IMR-90 (cell line): ENCODE results near the gene ADAMTS14. TPM values are rescaled to one million over a fixed set of nuclear protein-coding genes. Genes with fewer than 3 reads are reported as not detected.

Experiments used
- ATAC-seq: fragments of 200-7000 bp; cut with Tn5 transposase; 2 replicates; pipeline ENCODE4 v1.9.1; 2020; ENCODE audit warnings: low read depth, mild to moderate bottlenecking, moderate library complexity
- BruUV-seq: library from RNA; stranded (reverse); fragments of 400-500 nt; replicated peaks from 2 replicates; lab custom pipeline; 2021; lab: Mats Ljungman, UMichigan
- CTCF ChIA-PET: fragments of 300-600 bp; formaldehyde crosslinking; extraction: SDS; loops from one replicate; lab custom pipeline; 2021; ENCODE audit warnings: antibody characterized with exemption; lab: Yijun Ruan, JAX
- POLR2A ChIA-PET: fragments of 300-600 bp; sonication (Branson Sonifier 250); formaldehyde crosslinking; loops from one replicate; lab custom pipeline; 2022; ENCODE audit warnings: antibody characterized with exemption; ENCODE audit not compliant: unreplicated experiment; lab: Charles Lee
- DNase-seq: peaks from one replicate; pipeline ENCODE4 v3.0.0; 2013
- H2AFZ ChIP-seq: replicated peaks from 2 replicates; pipeline ENCODE3; 2013; ENCODE audit warnings: low read length, mild to moderate bottlenecking; ENCODE audit not compliant: poor library complexity
- H2AK5ac ChIP-seq: 2 replicates; pipeline ENCODE4 v1.6.1; 2013; ENCODE audit warnings: low read depth, low read length, inconsistent platforms
- H2AK9ac ChIP-seq: replicated peaks from 2 replicates; pipeline ENCODE3; 2013; ENCODE audit warnings: mild to moderate bottlenecking, low read depth, low read length, moderate library complexity; ENCODE audit not compliant: poor library complexity
- H2BK120ac ChIP-seq: 2 replicates; pipeline ENCODE4 v1.6.1; 2013; ENCODE audit warnings: low read depth, low read length, inconsistent platforms
- H2BK15ac ChIP-seq: 3 replicates; pipeline ENCODE4 v1.6.1; 2013; ENCODE audit warnings: low read depth, low read length, inconsistent platforms
- H2BK20ac ChIP-seq: 2 replicates; pipeline ENCODE4 v1.6.1; 2013; ENCODE audit warnings: low read depth, mild to moderate bottlenecking, inconsistent platforms, low read length, moderate library complexity
- H2BK5ac ChIP-seq: 2 replicates; pipeline ENCODE4 v1.6.1; 2013; ENCODE audit warnings: mild to moderate bottlenecking, low read depth, low read length, inconsistent platforms; ENCODE audit not compliant: poor library complexity, severe bottlenecking
- H3K14ac ChIP-seq: replicated peaks from 2 replicates; pipeline ENCODE4 v1.6.1; 2013; ENCODE audit warnings: low read depth, low read length, inconsistent platforms
- H3K18ac ChIP-seq: 2 replicates; pipeline ENCODE4 v1.6.1; 2013; ENCODE audit warnings: low read depth, low read length, control low read depth
- H3K23ac ChIP-seq: 2 replicates; pipeline ENCODE4 v1.6.1; 2013; ENCODE audit warnings: low read depth, low read length, inconsistent platforms
- H3K27ac ChIP-seq: 2 replicates; pipeline ENCODE4 v1.5.1; 2013; ENCODE audit warnings: mild to moderate bottlenecking, control low read depth, low read length; ENCODE audit not compliant: insufficient read depth
- H3K27me3 ChIP-seq: 2 replicates; pipeline ENCODE4 v1.6.1; 2013; ENCODE audit warnings: low read length; ENCODE audit not compliant: control insufficient read depth, insufficient read depth
- H3K36me3 ChIP-seq: 2 replicates; pipeline ENCODE4 v1.6.1; 2013; ENCODE audit warnings: low read length, mixed read lengths; ENCODE audit not compliant: control insufficient read depth, insufficient read depth
- H3K4ac ChIP-seq: 2 replicates; pipeline ENCODE4 v1.6.1; 2013; ENCODE audit warnings: low read depth, low read length, inconsistent platforms
- H3K4me1 ChIP-seq: 2 replicates; pipeline ENCODE4 v1.6.1; 2013; ENCODE audit warnings: low read length, mixed read lengths; ENCODE audit not compliant: control insufficient read depth, insufficient read depth
- H3K4me2 ChIP-seq: 2 replicates; pipeline ENCODE4 v1.6.1; 2013; ENCODE audit warnings: low read depth, mild to moderate bottlenecking, control low read depth, low read length, moderate library complexity
- H3K4me3 ChIP-seq: 2 replicates; pipeline ENCODE4 v1.5.1; 2013; ENCODE audit warnings: low read depth, mild to moderate bottlenecking, control low read depth, low read length, moderate library complexity; ENCODE audit not compliant: insufficient read depth
- H3K56ac ChIP-seq: 2 replicates; pipeline ENCODE4 v1.6.1; 2013; ENCODE audit warnings: low read length, inconsistent platforms; ENCODE audit not compliant: insufficient read depth; ENCODE audit errors: extremely low read depth
- H3K79me1 ChIP-seq, 2 experiments: 2 replicates each; pipeline ENCODE4 v1.6.1; 2013; ENCODE audit warnings: low read length in 2 of 2, inconsistent platforms in 1 of 2, low read depth in 1 of 2
- H3K9ac ChIP-seq: 2 replicates; pipeline ENCODE4 v1.6.1; 2013; ENCODE audit warnings: low read depth, low read length, control low read depth
- H3K9me1 ChIP-seq: 2 replicates; pipeline ENCODE4 v1.6.1; 2013; ENCODE audit warnings: low read length, inconsistent platforms; ENCODE audit not compliant: insufficient read depth
- H3K9me3 ChIP-seq: 2 replicates; pipeline ENCODE4 v1.6.1; 2013; ENCODE audit warnings: low read length; ENCODE audit not compliant: control insufficient read depth, insufficient read depth
- H4K20me1 ChIP-seq: 2 replicates; pipeline ENCODE4 v1.6.1; 2013; ENCODE audit warnings: low read length, inconsistent platforms; ENCODE audit not compliant: insufficient read depth
- H4K5ac ChIP-seq: 2 replicates; pipeline ENCODE4 v1.6.1; 2013; ENCODE audit warnings: mild to moderate bottlenecking, low read depth, low read length, control low read depth
- H4K8ac ChIP-seq, 2 experiments: 2 replicates each; pipeline ENCODE4 v1.6.1; 2013; ENCODE audit warnings: low read depth in 2 of 2, low read length in 2 of 2, control low read depth in 1 of 2, inconsistent platforms in 1 of 2
- H4K91ac ChIP-seq: 2 replicates; pipeline ENCODE4 v1.6.1; 2013; ENCODE audit warnings: low read depth, low read length, inconsistent platforms; ENCODE audit not compliant: insufficient read depth
- MAFK ChIP-seq: IDR thresholded peaks from 2 replicates; pipeline ENCODE4 v1.6.1; 2012; ENCODE audit warnings: low read depth, low read length, improper control_type of control experiment
- SMC3 ChIP-seq: fragments of 150-350 bp; IDR thresholded peaks from 2 replicates; pipeline ENCODE4 v1.6.1; 2016; ENCODE audit warnings: low read depth, mild to moderate bottlenecking, antibody characterized with exemption, low read length, moderate library complexity
- USF2 ChIP-seq: fragments of 150-350 bp; IDR thresholded peaks from 2 replicates; pipeline ENCODE4 v1.6.1; 2017; ENCODE audit warnings: mild to moderate bottlenecking, antibody characterized with exemption, low read length, low read depth
- WGBS, 2 experiments: methylation state at CpG; one replicate each; pipeline versions ENCODE4 v1.1.5 to v1.1.7; 2013; ENCODE audit warnings: missing lambda C conversion rate in 2 of 2; ENCODE audit not compliant: insufficient read length in 1 of 2; ENCODE audit errors: extremely low coverage in 2 of 2; 5-methylcytosine and 5-hydroxymethylcytosine counted together
- dilution Hi-C: fragments of 300-500 bp; cut with HindIII; formaldehyde crosslinking; loops from one replicate; pipeline ENCODE4 v1.14.3; 2018; ENCODE audit warnings: low sequenced_read_pairs; ENCODE audit not compliant: unreplicated experiment
- in situ Hi-C: fragments of 300-500 bp; cut with MboI; formaldehyde crosslinking; loops from 3 replicates; pipeline ENCODE4 v1.14.3; 2019; ENCODE audit warnings: low sequenced_read_pairs, inconsistent platforms, mixed read lengths
- intact Hi-C: fragments of 100-400 bp; cut with micrococcal nuclease; formaldehyde crosslinking; loops from 2 replicates; pipeline ENCODE4 v1.10.0; 2022
- polyA plus RNA-seq, 3 experiments: library from polyadenylated mRNA; depleted of rRNA; stranded (reverse); fragments of >200 nt; gene quantifications; 2 replicates each; pipeline ENCODE4 v1.2.3, GENCODE V29; 2012; ENCODE audit warnings: low replicate concordance in 1 of 3
- total RNA-seq: library from RNA; depleted of rRNA; stranded (reverse); fragments of >200 nt; gene quantifications from 2 replicates; pipeline ENCODE4 v1.2.3, GENCODE V29; 2012
- TF ChIP-seq, protein P1 (sequence below): conservative IDR thresholded peaks from 2 replicates; pipeline ENCODE4 v1.5.1; 2012; ENCODE audit warnings: mild to moderate bottlenecking, low read depth, low read length, improper control_type of control experiment

The ADAMTS14 gene
- total and polyA plus RNA-seq, 2 of the 4 experiments (the other 2 are of a cell fraction): under 0.01 to 0.31 TPM

DNA sequence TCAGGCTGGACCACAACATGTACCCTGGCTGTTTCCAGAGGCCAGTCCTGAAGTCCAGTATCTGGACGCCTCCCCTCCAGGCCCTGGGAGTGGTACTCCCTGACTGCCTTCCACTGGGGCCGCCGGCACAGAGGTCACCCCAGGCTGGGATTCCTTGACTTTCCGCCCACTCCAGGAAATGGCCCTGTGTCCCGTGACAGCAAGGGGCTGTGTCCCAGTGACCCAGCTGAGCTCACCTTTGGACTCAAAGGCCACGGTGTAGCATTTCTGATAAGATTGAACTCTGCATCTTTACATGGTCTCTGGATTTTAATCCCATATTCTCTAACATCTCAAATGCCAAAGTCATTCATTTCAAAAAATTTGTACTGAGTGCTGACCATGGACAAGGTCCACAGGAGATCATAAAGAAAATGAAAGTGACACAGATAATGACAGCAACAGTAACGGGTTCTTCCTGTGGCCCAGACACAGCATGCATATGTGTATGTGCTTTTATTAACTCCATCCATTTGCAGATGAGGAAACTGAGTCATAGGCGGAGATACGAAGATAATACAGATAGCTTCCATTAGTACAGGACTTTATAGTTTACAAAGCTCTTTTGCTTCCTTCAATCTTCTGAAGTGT is 5.4 kb downstream of the ADAMTS14 start:
- 90% methylated on average over 5 of the region's 9 CpGs; no CpG with 5 or more reads in 1 of the 2 experiments for WGBS, 2 experiments
- ChIA-PET POLR2A (no interaction called here), CTCF (no interaction called here)
- H4K91ac ChIP-seq: no peak overlapping the region
- no peak overlapping the region for H4K5ac ChIP-seq
- H3K79me1 ChIP-seq: no peaks in the 10 kb centered on the region
- no peak overlapping the region for H2AK5ac ChIP-seq
- DNase-seq: no peak
- H2AFZ ChIP-seq: no peak overlapping the region
- no peak for ATAC-seq
- H3K56ac ChIP-seq: no peak overlapping the region
- H3K4me2 ChIP-seq: no peak overlapping the region
- no TSS peak for BruUV-seq
- H3K4me3 ChIP-seq: no peak overlapping the region
- intact Hi-C loops (no loop called here), in situ Hi-C loops (no loop called here), dilution Hi-C loops (no loop called here)
- no peak overlapping the region for H4K8ac ChIP-seq
- H3K4ac ChIP-seq: no peak overlapping the region
- H3K4me1 ChIP-seq: peaks cover 7% of the 10 kb centered on the region; the same call in 1 of the 2 replicates
- H2AK9ac ChIP-seq: no peak overlapping the region
- no peak overlapping the region for H3K9ac ChIP-seq
- H4K20me1 ChIP-seq: no peaks in the 10 kb centered on the region; the same call in 1 of the 2 replicates
- H2BK120ac ChIP-seq: no peak overlapping the region
- TF ChIP-seq USF2 (no peak), MAFK (no peak), SMC3 (no peak)
- TF ChIP-seq, protein P1, sequence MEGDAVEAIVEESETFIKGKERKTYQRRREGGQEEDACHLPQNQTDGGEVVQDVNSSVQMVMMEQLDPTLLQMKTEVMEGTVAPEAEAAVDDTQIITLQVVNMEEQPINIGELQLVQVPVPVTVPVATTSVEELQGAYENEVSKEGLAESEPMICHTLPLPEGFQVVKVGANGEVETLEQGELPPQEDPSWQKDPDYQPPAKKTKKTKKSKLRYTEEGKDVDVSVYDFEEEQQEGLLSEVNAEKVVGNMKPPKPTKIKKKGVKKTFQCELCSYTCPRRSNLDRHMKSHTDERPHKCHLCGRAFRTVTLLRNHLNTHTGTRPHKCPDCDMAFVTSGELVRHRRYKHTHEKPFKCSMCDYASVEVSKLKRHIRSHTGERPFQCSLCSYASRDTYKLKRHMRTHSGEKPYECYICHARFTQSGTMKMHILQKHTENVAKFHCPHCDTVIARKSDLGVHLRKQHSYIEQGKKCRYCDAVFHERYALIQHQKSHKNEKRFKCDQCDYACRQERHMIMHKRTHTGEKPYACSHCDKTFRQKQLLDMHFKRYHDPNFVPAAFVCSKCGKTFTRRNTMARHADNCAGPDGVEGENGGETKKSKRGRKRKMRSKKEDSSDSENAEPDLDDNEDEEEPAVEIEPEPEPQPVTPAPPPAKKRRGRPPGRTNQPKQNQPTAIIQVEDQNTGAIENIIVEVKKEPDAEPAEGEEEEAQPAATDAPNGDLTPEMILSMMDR: no peak
- H2BK5ac ChIP-seq: no peak overlapping the region
- H3K9me1 ChIP-seq: peaks cover 4% of the 10 kb centered on the region; the same call in 1 of the 2 replicates
- H3K36me3 ChIP-seq: no peaks in the 10 kb centered on the region
- H3K27ac ChIP-seq: no peak overlapping the region
- no peaks in the 10 kb centered on the region for H3K9me3 ChIP-seq
- H3K18ac ChIP-seq: no peak overlapping the region
- H2BK15ac ChIP-seq: no peak overlapping the region
- peaks cover 6% of the 10 kb centered on the region for H3K27me3 ChIP-seq
- no peak overlapping the region for H3K14ac ChIP-seq
- H3K23ac ChIP-seq: no peak overlapping the region
- no peak overlapping the region for H2BK20ac ChIP-seq
